ENCODE results near the gene LRBA.
"Not testable (repeated sequence)": the region's sequence is repeated elsewhere in the genome, so short reads cannot be mapped to it uniquely, and the experiment has no call there.

Gene LRBA

DNA sequence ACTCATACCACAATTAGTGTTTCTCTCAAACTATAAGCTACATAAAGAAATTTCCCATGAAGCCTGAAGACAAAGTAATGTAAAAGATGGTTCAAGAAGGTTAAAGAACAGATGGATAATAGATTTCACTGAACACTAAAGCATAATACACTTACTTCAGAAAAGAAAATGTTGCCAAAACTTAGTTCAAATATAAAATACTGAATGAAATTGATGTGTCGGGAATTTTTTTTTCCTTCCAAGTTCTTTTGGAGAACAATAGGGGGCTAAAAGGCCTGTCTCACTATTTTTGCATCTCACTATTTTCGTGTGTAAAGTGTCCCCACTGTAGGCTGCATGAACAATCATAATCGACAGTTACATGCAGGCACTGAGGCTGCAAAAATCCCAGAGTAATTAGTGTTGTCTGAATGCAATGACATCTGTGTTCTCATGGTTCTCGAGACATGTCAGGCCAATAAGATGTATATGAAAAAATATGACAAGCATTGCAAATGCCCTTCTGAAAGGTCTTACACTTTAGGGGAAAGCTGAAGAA lies 445.0 kb downstream of the LRBA start:
- DNase-seq = no peak
- intact Hi-C loops (cut with DNase I) = no loop called here

DNA sequence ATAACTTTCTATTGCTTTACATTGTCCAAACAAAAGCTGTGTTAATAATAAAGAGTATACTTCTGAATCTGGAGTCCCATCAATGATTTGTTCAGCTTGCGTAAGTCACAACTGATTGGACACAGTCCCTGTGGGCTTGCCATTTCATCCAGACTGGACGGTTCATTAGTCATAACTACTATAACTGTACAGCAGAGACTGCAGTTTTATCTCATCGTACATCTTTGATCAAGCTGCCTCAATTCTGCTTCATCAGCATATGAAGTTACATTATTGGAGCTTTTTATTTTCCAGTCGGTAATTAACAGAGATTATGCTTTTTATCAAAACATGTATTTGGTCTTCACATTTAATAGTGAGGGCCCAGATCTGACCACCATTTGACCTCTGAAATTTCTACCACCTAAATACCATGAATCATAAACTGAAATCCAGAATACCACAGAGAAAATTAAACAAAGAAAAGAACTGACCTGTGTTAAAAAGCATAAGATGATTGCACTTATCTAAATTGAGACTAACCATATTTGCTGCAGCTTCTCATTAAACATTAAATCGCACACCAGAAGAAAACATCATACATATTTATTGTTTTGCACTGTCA lies 445.6 kb downstream of the LRBA start:
- DNase-seq = no peak
- intact Hi-C loops (cut with DNase I) = no loop called here

DNA sequence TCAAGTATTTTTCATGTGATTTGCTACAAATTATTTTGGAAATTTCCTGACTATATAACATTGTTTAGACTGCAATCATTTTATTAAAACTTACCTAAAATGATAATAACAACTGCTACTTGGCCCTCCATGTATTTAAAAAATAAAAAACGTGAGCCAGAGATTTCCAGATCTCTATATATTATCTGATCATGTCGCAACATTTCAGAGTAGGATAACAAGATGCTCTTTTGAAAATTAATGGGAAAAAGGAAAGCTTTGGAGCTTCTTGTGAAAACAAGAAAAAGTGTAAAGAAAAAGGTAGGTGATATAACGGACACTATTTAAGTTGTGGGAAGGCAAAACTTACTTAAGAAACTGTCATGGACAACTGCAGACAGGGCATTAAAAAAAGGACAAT lies 448.0 kb downstream of the LRBA start:
- intact Hi-C loops (cut with DNase I) = no loop called here

DNA sequence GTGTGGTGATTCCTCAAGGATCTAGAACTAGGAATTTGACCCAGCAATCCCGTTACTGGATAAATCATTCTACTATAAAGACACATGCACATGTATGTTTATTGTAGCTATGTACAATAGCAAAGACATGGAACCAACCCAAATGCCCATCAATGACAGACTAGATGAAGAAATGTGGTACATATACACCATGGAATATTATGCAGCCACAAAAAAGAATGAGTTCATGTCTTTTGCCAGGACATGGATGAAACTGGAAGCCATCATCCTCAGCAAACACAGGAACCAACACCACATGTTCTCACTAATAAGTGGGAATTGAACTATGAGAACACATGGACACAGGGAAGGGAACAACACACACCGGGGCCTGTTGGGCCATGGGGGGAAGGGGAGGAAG lies 450.1 kb downstream of the LRBA start:
- intact Hi-C loops (cut with DNase I); DNase-seq: not testable (repeated sequence)

More for the DNA sequence above, 448.0 kb downstream of the LRBA start:
- DNase-seq = no peak

DNA sequence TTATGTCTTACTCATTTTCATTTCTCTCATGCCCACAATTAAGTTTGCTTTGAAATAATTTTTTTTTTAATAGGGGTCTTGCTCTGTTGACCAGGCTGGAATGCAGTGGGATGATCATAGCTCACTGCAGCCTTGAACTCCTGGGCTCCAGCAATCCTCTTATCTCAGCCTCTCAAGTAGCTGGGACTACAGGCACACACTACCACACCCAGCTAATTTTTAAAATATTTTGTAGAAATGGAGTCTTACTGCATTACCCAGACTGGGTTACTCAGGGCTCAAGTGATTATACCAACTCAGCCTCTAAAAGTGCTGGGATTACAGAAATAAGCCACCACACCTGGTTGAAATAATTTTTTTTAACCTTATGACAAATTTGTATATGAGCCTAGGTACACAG lies 452.3 kb downstream of the LRBA start:
- intact Hi-C loops (cut with DNase I) = no loop called here
- DNase-seq = no peak

DNA sequence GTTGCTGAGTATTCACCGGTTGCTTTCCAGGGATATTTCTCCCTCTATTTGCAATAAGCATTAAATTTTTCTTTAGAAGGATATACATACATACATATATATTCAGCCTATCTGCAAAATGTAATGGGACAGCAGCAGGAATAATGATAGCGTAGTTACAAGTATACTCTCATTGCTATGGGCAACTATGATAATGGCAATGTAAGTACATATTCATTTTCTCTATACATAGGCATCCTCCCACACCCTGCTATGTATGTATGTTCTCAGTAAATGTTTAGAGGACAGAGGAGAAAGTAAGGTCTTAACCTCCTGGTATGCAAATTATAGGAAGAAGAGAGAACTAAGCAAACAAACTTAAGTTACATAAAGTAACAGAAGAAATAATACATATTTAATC lies 452.8 kb downstream of the LRBA start:
- intact Hi-C loops (cut with DNase I) = no loop called here
- no peak for DNase-seq

DNA sequence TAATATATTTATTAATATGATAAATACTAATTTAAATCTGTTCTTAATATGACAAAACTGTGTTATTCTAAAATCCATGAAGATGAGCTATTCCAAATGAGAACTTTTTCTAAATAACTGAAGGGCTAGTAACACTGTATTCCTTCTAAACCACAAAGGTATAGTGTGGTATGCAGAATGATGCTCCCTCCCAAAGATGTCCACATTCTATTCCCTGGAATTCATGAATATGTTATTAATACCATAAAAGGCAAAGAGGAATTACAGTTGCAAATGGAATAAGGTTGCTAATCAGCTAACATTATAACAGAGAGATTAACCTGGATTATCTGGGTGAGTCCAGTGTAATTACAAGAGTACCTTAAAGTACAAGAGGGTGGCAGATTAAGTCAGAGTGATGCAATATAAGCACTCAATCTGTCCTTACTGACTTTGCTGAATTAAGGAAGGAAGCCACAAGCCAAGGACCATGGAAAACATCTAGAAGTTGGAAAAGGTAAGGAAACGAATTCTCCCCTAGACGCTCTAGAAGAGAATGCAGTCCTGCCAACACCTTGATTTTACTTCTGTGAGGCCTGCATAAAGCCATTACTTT lies 453.8 kb downstream of the LRBA start:
- intact Hi-C loops (cut with DNase I) = no loop called here
- no peak for DNase-seq

DNA sequence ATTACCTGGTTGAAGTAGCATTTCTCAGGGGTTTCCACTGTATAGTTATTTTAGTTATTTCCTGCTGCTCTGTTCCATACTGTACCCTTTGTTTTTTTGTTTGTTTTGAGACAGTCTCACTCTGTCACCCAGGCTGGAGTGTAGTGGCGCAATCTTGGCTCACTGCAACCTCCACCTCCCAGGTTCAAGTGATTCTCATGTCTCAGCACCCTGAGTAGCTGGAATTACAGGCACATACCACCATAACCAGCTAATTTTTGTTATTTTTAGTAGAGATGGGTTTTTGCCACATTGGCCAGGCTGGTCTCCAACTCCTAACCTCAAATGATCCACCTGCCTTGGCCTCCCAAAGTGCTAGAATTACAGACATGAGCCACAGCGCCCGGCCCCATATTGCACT lies 457.3 kb downstream of the LRBA start:
- DNase-seq; intact Hi-C loops (cut with DNase I): not testable (repeated sequence)

DNA sequence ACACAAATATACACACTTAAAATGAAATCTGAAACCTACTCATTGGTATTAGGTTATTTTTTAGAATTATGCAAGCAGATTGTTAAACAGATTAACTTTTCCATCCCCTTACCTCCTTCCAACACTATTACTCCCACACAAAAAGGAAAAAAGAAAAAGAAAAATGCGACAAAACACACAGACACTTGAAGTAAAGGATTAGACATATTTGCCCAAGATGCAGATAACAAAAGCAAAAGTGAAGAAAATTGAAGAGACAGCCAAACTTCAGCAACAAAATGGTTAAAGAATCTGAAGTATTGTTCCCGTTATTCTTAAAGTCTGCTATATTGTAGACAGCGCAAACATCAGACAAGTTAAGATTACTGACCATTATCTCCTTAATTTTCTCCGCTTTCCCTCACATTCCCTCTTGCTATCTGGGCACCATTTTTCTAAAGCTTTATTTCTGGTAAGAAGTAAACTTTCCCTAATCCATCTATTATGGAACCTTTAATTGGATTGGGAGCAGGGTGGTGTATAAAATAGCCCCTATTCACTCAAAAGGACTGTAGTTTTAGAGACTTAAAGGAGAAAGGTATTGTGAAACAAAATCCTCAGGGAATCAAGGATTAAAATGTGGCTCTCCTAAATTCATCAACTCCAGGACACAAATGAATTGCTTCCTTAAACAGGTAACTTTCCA lies 467.8 kb downstream of the LRBA start:
- intact Hi-C loops (cut with DNase I) = no loop called here
- DNase-seq = no peak

DNA sequence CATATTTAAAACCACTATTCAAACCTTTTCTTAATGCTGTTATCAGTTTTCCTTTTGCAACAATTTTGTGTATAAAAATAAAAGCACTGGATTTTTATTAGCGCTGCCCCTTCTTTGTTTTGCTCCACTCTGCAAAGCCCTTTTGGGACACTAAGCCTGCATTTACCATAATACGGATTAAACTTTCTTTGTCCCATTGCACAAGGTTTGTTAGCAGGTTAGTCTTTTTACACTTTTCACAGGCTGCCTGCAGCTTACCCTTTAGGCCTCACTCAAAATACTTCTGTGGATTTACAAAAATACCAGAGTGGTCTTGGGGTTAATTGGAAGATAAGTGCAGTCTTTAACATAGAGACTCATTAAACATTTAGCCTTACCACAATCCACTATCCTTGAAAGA lies 468.8 kb downstream of the LRBA start:
- DNase-seq = no peak
- intact Hi-C loops (cut with DNase I) = no loop called here

DNA sequence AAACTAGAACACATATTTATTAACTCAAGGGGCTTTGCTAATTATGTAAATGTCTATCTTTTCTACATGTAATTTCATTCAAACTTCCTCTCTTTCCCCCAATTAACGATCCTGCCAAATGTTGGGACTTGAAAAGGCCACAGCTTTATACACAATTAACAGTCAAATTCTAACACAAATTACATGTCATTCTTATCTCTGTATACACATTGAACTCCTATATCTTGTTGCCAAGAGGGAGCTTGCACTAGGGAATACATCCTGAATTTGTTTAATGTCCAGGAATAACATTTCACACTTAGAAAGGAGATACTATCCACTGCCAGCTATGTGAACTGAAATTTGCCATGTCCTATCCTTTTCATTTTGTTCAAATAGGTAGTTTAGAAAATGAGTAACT lies 472.0 kb downstream of the LRBA start:
- intact Hi-C loops (cut with DNase I) = no loop called here
- no peak for DNase-seq

DNA sequence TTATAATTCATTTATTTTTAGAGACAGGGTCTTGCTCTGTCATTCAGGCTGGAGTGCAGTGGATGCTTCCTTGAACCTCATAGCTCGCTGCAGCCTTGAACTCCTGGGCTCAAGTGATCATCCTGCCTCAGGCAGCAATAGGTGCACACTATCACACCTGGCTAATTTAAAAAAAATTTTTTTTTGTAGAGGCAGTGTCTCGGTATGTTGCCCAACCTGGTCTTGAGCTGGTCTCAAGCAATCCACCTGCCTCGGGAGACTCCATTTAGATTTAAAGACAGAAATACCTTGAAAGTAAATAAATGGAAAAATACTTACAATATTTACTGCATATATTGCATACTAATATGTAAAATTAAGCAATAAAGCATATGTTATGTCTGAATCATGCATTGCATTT lies 473.4 kb downstream of the LRBA start:
- intact Hi-C loops (cut with DNase I) = no loop called here

DNA sequence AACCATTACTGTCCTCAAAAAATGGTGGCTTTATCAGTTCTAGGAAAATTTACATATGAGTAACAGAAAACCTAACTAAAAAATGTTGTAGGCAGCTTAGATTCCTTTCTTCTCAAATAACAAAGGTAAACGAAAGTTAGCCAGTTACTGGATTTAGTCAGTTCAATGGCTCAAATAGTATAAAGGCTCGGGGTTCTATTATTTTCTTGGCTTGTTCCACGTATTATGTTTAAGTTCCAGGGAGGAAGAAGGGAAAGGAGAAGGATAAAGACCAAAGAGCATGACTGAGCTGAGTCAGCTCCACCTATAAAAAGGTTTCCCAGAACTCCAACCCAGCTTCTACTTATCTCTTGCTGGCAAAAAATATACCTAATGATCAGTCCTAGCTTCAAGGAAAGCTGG lies 474.1 kb downstream of the LRBA start:
- intact Hi-C loops (cut with DNase I) = no loop called here
- DNase-seq = no peak

More for the DNA sequence above, 473.4 kb downstream of the LRBA start:
- DNase-seq = no peak

DNA sequence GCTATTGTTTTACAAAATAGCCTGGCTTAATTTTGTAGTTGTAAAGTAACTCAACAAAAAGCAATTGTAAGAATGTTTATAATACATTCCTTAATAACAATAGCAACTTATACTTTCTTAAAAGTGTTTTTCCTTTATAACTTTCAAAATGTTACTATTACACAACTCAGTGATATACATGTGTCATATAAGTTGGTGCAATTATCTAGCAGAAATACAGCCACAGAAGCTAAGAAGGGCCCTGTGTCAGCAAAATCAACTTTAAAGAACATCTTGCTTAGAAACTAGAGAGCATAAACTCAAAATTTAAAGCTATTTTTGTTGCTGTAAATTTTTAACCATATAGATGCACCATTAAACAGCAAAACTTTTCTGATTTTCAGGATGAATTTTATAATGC lies 474.5 kb downstream of the LRBA start:
- DNase-seq = no peak
- intact Hi-C loops (cut with DNase I) = no loop called here

DNA sequence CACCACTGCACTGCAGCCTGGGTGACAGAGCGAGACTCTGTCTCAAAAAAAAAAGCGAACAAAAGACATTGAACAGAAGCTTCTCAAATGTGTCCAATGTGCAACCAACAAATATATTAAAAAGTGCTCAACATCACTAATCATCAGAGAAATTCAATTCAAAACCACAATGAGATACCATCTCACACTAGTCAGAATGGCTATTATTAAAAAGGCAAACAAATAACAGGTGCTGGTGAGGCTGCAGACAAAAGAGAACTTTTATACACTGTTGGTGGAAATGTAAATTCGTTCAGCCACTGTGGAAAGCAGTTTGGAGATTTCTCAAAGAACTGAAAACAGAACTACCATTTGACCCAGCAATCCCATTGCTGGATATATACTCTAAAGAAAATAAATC lies 477.2 kb downstream of the LRBA start:
- intact Hi-C loops (cut with DNase I); DNase-seq: not testable (repeated sequence)

DNA sequence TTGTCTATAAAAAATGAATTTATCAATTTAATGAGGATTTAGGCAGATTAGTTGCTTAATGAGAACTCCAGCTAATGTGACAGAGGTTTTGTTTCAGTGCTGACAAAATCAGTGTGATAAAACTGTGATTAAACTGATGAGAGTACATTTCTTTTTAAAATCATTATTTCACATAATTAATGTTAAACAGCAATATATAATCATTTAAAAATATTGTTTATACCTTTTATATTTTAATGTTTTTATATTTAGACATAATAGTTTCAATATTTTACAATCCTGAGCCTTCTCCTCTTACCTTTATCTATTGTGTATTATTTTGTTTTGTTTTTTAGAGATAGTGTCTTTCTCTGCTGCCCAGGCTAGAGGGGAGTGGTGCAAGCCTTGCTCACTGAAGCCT lies 480.3 kb downstream of the LRBA start:
- DNase-seq = no peak
- intact Hi-C loops (cut with DNase I) = no loop called here

DNA sequence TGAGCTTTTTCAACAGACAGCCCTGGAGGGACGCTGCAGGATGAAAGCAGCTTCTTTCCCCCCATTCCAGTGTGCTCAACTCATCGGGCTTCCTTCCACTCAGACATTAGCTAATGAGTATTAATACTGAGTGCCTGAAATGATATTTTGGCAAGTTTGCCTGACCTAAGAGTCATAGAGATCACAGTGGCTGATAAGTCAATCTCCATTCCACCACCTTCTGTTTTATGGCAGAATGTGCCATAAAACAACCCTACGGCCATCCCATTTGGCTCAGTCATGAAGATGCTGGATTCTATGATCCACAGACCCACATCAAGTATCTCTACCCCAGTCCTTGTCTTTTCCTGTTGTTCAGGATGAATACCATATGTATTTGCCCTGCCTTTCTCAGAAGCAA lies 481.4 kb downstream of the LRBA start:
- intact Hi-C loops (cut with DNase I) = no loop called here
- no peak for DNase-seq

DNA sequence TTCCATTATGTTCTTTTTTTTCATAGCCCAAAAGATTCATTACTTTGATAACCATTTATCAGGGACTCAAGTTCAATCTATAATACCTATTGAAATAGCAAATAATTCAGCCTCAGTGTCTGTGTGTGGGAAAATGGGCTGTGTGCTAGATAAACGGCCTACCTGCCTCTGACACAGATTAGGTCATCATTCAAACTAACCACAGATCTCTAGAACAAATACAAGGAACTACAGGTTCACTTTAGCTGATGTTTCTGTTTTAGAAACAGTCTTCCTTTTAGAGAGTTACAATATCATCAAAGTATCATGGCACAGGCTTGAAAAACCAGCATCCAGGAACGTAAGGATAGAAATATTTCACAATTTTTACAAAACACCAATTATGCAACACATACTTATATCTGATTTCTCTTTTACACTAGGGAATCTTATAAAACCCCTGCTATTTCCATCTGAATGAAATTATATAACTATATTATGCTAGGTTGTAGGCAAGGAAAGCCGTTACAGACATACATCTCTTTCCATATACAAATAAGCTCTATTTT lies 489.7 kb downstream of the LRBA start:
- intact Hi-C loops (cut with DNase I) = no loop called here
- no peak for DNase-seq

DNA sequence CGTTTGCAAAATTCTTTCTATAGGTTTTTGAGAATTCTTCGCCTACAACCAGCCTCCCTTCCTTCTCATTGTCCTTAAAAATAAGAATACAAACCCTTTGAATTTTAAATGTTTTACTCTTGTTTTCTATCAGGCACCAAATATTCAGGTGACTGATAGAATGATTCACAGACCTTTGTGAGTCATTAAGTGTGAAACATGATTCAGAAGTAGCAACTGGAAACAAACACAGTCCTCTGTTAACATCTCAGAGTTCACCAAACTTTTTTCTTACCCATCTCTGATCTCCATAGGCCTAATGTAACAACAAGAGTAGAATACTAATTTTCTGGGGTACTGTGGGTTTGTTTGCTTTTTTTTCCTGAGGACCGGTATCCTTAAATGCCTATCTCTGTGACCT lies 496.5 kb downstream of the LRBA start:
- DNase-seq = no peak
- intact Hi-C loops (cut with DNase I) = no loop called here

DNA sequence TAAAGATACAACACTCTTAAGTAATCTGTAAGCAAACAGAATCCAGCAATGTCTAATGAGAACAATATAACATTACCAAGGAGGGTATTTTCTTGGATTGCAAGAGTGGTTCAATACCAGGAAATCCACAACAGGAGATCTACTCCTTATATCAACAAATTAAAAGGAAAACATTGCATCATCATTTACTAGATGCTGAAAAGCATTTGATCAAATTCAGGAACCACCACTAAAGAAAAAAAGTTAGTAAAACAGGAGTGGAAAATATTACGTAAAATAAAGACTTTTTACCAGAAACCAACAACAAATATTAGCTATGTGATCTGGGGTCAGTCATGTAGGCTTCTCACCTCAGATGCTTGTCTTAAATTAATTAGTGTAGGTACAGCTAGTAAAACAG lies 499.9 kb downstream of the LRBA start:
- no peak for DNase-seq
- intact Hi-C loops (cut with DNase I) = no loop called here
